ENCODE measurements around the gene MAFB.

- TF ChIP-seq SMC3 (IDR thresholded peaks at IDR 0.05; ENCODE audit: low read depth, low read length) (no peak), POLR2AphosphoS5 (IDR thresholded peaks at IDR 0.05; ENCODE audit: low read depth, low read length) (no peak), GABPA (IDR thresholded peaks at IDR 0.05; ENCODE audit: low read depth) (no peak), CTCF (IDR thresholded peaks at IDR 0.05) (no peak), MEF2A (IDR thresholded peaks at IDR 0.05; ENCODE audit: borderline replicate concordance, low read depth) (no peak), TAF1 (IDR thresholded peaks at IDR 0.05; ENCODE audit: borderline replicate concordance, low read depth, low read length) (no peak), REST (IDR thresholded peaks at IDR 0.05; ENCODE audit: low read depth, low read length) (no peak), EP300 (IDR thresholded peaks at IDR 0.05; ENCODE audit: borderline replicate concordance in 1 of 2, low read depth in 1 of 2, low read length in 1 of 2) (no peak)
These were observed 29.4 kb upstream of the MAFB start for GRCh38 chr20:40718214-40718977.
